GM12878 (cell line): Measurements from ENCODE around the gene CARD19. TPM values are rescaled to one million over a fixed set of nuclear protein-coding genes. Genes with fewer than 3 reads are reported as not detected.
A peak's percentile ranks its signal among the peaks of the same experiment; 100 is the strongest.

Experiments used
- CBX5 ChIP-seq: sonication (generic); IDR thresholded peaks from 2 replicates; pipeline ENCODE4 v1.6.1; 2016; ENCODE audit warnings: low read depth, moderate library complexity, mild to moderate bottlenecking, inconsistent platforms
- DPF2 ChIP-seq: fragments of 450-650 bp; IDR thresholded peaks from 2 replicates; pipeline ENCODE4 v1.6.1; 2017; ENCODE audit warnings: mild to moderate bottlenecking
- EED ChIP-seq: sonication (generic); IDR thresholded peaks from 2 replicates; pipeline ENCODE4 v1.6.1; 2016; ENCODE audit warnings: antibody characterized with exemption, low read depth
- GATAD2B ChIP-seq: fragments of 450-650 bp; conservative IDR thresholded peaks from 2 replicates; pipeline ENCODE4 v1.6.1; 2017; ENCODE audit warnings: low read depth, mild to moderate bottlenecking, moderate library complexity
- MLLT1 ChIP-seq: fragments of 450-650 bp; IDR thresholded peaks from 2 replicates; pipeline ENCODE4 v1.6.1; 2016; ENCODE audit warnings: mild to moderate bottlenecking
- MTA2 ChIP-seq: fragments of 450-650 bp; IDR thresholded peaks from 2 replicates; pipeline ENCODE4 v1.6.1; 2016; ENCODE audit warnings: low read depth, mild to moderate bottlenecking, moderate library complexity
- MTA3 ChIP-seq: IDR thresholded peaks from 2 replicates; pipeline ENCODE4 v1.6.1; 2012; ENCODE audit warnings: low read length, inconsistent platforms, borderline replicate concordance
- NBN ChIP-seq: fragments of 450-650 bp; IDR thresholded peaks from 2 replicates; pipeline ENCODE4 v1.6.1; 2016
- PKNOX1 ChIP-seq: fragments of 450-650 bp; IDR thresholded peaks from 2 replicates; pipeline ENCODE4 v1.6.1; 2016; ENCODE audit warnings: mild to moderate bottlenecking
- RELA ChIP-seq: fragments of 450-650 bp; IDR thresholded peaks from 2 replicates; pipeline ENCODE4 v1.8.0; 2014; ENCODE audit warnings: borderline replicate concordance; ENCODE audit not compliant: partially characterized antibody
- SMARCA5 ChIP-seq: fragments of 450-650 bp; IDR thresholded peaks from 2 replicates; pipeline ENCODE4 v1.6.1; 2017; ENCODE audit warnings: mild to moderate bottlenecking
- SMC3 ChIP-seq: IDR thresholded peaks from 2 replicates; pipeline ENCODE4 v1.6.1; 2011; ENCODE audit warnings: low read length, improper control_type of control experiment, borderline replicate concordance
- polyA plus RNA-seq, 11 experiments: library from polyadenylated mRNA; depleted of rRNA in 4 of 11; unstranded in 6 of 11; stranded (reverse) in 5 of 11; fragments of >200 nt; fragmentation: Nextera tagmentation in 4 of 11; fragmentation: Illumina TruSeq in 1 of 11; extraction: Ambion mirVana in 4 of 11; extraction: Trizol in 1 of 11; gene quantifications; 1 replicate in 1 of 11; 2 replicates in 10 of 11; pipeline versions ENCODE4 v1.2.1 to v1.2.3, GENCODE V29; 2011 to 2016; ENCODE audit warnings: inconsistent platforms in 2 of 11, missing spikeins in 2 of 11, low read depth in 1 of 11
- total RNA-seq, 4 experiments: library from RNA; depleted of rRNA in 3 of 4; stranded (reverse); fragments of >200 nt in 3 of 4; fragmentation: Illumina TruSeq in 1 of 4; extraction: Trizol in 1 of 4; gene quantifications; 2 replicates each; pipeline versions ENCODE4 v1.2.1 to v1.2.3, GENCODE V29; 2013 to 2021

CARD19 gene
- total and polyA plus RNA-seq, 10 of the 15 experiments (the other 5 are each of a cell fraction or from before 2014, with no cell fraction given), result 0.61 to 41.6 (median 19.9) TPM

GRCh38 chr9:93134740-93135444, 38.9 kb downstream of the CARD19 start (continued):
- no peak for TF ChIP-seq MLLT1
- no peak for TF ChIP-seq PKNOX1
- peak; percentile 89; the same call in 1 of the 2 replicates for TF ChIP-seq EED
- peak; percentile 35 for TF ChIP-seq NBN
- TF ChIP-seq MTA3, result no peak
- TF ChIP-seq DPF2, result peak; percentile 75; the same call in 1 of the 2 replicates
- no peak for TF ChIP-seq SMC3
- TF ChIP-seq MTA2, result peak; percentile 59; the same call in 1 of the 2 replicates
- no peak for TF ChIP-seq CBX5
- TF ChIP-seq RELA, result peak; percentile 8
- TF ChIP-seq GATAD2B, result peak; percentile 58; the same call in 1 of the 2 replicates
- 0 out of 2 replicates have a peak, but pooled peaks have one; percentile 48 for TF ChIP-seq SMARCA5
- TF ChIP-seq, all 136 proteins: peak for 11
